HCT116 (cell line): ENCODE results near the gene SEPTIN3. TPM values are rescaled to one million over a fixed set of nuclear protein-coding genes. Genes with fewer than 3 reads are reported as not detected.

ENCODE experiments used
- ATAC-seq: fragments of 200-7000 bp; cut with Tn5 transposase; 2 replicates; pipeline ENCODE4 v1.9.1; 2020; ENCODE audit warnings: mild to moderate bottlenecking, moderate library complexity
- BruUV-seq: library from RNA; stranded (reverse); fragments of 400-500 nt; replicated peaks from 2 replicates; lab custom pipeline; 2021; lab: Mats Ljungman, UMichigan
- CTCF ChIA-PET: fragments of 300-600 bp; sonication (Branson Sonifier 250); formaldehyde crosslinking; loops from one replicate; lab custom pipeline; 2021; ENCODE audit warnings: antibody characterized with exemption; lab: Charles Lee
- POLR2A ChIA-PET: fragments of 300-600, 350-600 bp; sonication (Branson Sonifier 250); formaldehyde crosslinking; loops from one replicate; lab custom pipeline; 2021; ENCODE audit warnings: antibody characterized with exemption; lab: Charles Lee
- RAD21 ChIA-PET, 2 experiments: fragments of 300-600 bp; sonication (Branson Sonifier 250); formaldehyde crosslinking; loops; one replicate each; lab custom pipeline; 2023; ENCODE audit warnings: low total read pairs in 2 of 2; ENCODE audit not compliant: uncharacterized antibody in 2 of 2, unreplicated experiment in 2 of 2, low non-redundant PET in 1 of 2; lab: Charles Lee
- DNase-seq: peaks from one replicate; pipeline ENCODE4 v3.0.0-alpha.2; 2010; ENCODE audit warnings: low read depth, low spot score
- H2AFZ ChIP-seq: fragments of 200-600 bp; shearing (Covaris generic), sonication (generic); 2 replicates; pipeline ENCODE4 v1.6.1; 2017; ENCODE audit warnings: low read depth, mixed run types, mixed read lengths, antibody characterized with exemption, low read length; ENCODE audit not compliant: poor library complexity, severe bottlenecking
- H3K27ac ChIP-seq: 2 replicates; pipeline ENCODE4 v1.5.1; 2012; ENCODE audit warnings: low read depth, low read length
- H3K27me3 ChIP-seq: fragments of 200-600 bp; sonication (generic); 2 replicates; pipeline ENCODE4 v1.6.1; 2016; ENCODE audit warnings: mixed run types, low read length, mixed read lengths; ENCODE audit not compliant: insufficient read depth
- H3K36me3 ChIP-seq, 2 experiments: fragments of 200-500 bp in 1 of 2; fragments of 200-600 bp in 1 of 2; sonication (Bioruptor generic) in 1 of 2; sonication (generic) in 1 of 2; 2 replicates each; pipeline versions ENCODE4 v1.5.1 to v1.6.1; 2014 to 2016; ENCODE audit warnings: low read length in 2 of 2, inconsistent platforms in 1 of 2, mixed read lengths in 1 of 2, mixed run types in 1 of 2; ENCODE audit not compliant: insufficient read depth in 2 of 2, control insufficient read depth in 1 of 2
- H3K4me1 ChIP-seq, 2 experiments: fragments of 200-600 bp in 1 of 2; sonication (generic) in 1 of 2; 2 replicates each; pipeline versions ENCODE4 v1.5.1 to v1.6.1; 2012 to 2017; ENCODE audit warnings: low read length in 2 of 2, inconsistent platforms in 1 of 2, mild to moderate bottlenecking in 1 of 2, mixed read lengths in 1 of 2, mixed run types in 1 of 2, moderate library complexity in 1 of 2; ENCODE audit not compliant: insufficient read depth in 2 of 2, control insufficient read depth in 1 of 2
- H3K4me2 ChIP-seq: fragments of 200-600 bp; sonication (generic); 2 replicates; pipeline ENCODE4 v1.6.1; 2017; ENCODE audit warnings: mixed run types, low read length, mixed read lengths
- H3K4me3 ChIP-seq, 2 experiments: fragments of 200-600 bp in 1 of 2; sonication (generic) in 1 of 2; replicated peaks in 1 of 2; 2 replicates each; pipeline ENCODE4 v1.5.1; 2011 to 2016; ENCODE audit warnings: low read length in 2 of 2, control low read depth in 1 of 2, low read depth in 1 of 2, mild to moderate bottlenecking in 1 of 2, mixed read lengths in 1 of 2, mixed run types in 1 of 2
- H3K79me2 ChIP-seq: fragments of 200-600 bp; sonication (generic); 2 replicates; pipeline ENCODE4 v1.6.1; 2017; ENCODE audit warnings: mild to moderate bottlenecking, mixed run types, low read length, moderate library complexity, mixed read lengths; ENCODE audit not compliant: insufficient read depth
- H3K9ac ChIP-seq: fragments of 200-600 bp; sonication (generic); 2 replicates; pipeline ENCODE4 v1.6.1; 2016; ENCODE audit warnings: low read length, mixed read lengths
- H3K9me2 ChIP-seq: fragments of 200-600 bp; sonication (generic), shearing (Covaris generic); 2 replicates; pipeline ENCODE4 v1.6.1; 2017; ENCODE audit warnings: mixed run types, mild to moderate bottlenecking, moderate library complexity; ENCODE audit not compliant: insufficient read depth
- H3K9me3 ChIP-seq, 2 experiments: fragments of 200-500 bp in 1 of 2; fragments of 200-600 bp in 1 of 2; sonication (Bioruptor generic) in 1 of 2; sonication (generic) in 1 of 2; 2 replicates each; pipeline ENCODE4 v1.6.1; 2014 to 2017; ENCODE audit warnings: low read length in 2 of 2, mixed read lengths in 2 of 2, inconsistent platforms in 1 of 2, low read depth in 1 of 2, mild to moderate bottlenecking in 1 of 2, mixed run types in 1 of 2, moderate library complexity in 1 of 2; ENCODE audit not compliant: control insufficient read depth in 1 of 2, insufficient read depth in 1 of 2
- H4K20me1 ChIP-seq: fragments of 200-600 bp; sonication (generic), shearing (Covaris generic); 2 replicates; pipeline ENCODE4 v1.6.1; 2017; ENCODE audit warnings: mixed run types, mild to moderate bottlenecking, moderate library complexity; ENCODE audit not compliant: insufficient read depth
- CBX3 ChIP-seq: IDR thresholded peaks from 2 replicates; pipeline ENCODE4 v1.6.1; 2012; ENCODE audit warnings: low read depth
- CEBPB ChIP-seq: IDR thresholded peaks from 2 replicates; pipeline ENCODE4 v1.6.1; 2012; ENCODE audit warnings: low read depth
- EGR1 ChIP-seq: IDR thresholded peaks from 2 replicates; pipeline ENCODE4 v1.6.1; 2012; ENCODE audit warnings: low read depth
- ELF1 ChIP-seq: IDR thresholded peaks from 2 replicates; pipeline ENCODE4 v1.6.1; 2012; ENCODE audit warnings: low read depth, borderline replicate concordance
- EZH2 ChIP-seq: fragments of 200-600 bp; sonication (generic); IDR thresholded peaks from 2 replicates; pipeline ENCODE4 v1.6.1; 2017; ENCODE audit warnings: antibody characterized with exemption, mixed run types
- EZH2phosphoT487 ChIP-seq: fragments of 200-600 bp; IDR thresholded peaks from 2 replicates; pipeline ENCODE4 v1.6.1; 2018; ENCODE audit warnings: antibody characterized with exemption, borderline replicate concordance
- FOSL1 ChIP-seq: IDR thresholded peaks from 2 replicates; pipeline ENCODE4 v1.6.1; 2012; ENCODE audit warnings: low read depth
- JUND ChIP-seq: IDR thresholded peaks from 2 replicates; pipeline ENCODE4 v1.6.1; 2012
- POLR2A ChIP-seq: IDR thresholded peaks from 2 replicates; pipeline ENCODE4 v1.7.0; 2011; ENCODE audit warnings: borderline replicate concordance; ENCODE audit not compliant: insufficient read depth, insufficient read length; ENCODE audit errors: extremely low read depth
- POLR2AphosphoS5 ChIP-seq: IDR thresholded peaks from 2 replicates; pipeline ENCODE4 v1.6.1; 2011; ENCODE audit warnings: mild to moderate bottlenecking, low read depth, low read length, moderate library complexity
- RAD21 ChIP-seq: IDR thresholded peaks from 2 replicates; pipeline ENCODE4 v1.6.1; 2012; ENCODE audit warnings: low read depth, mild to moderate bottlenecking
- SIN3A ChIP-seq: IDR thresholded peaks from 2 replicates; pipeline ENCODE4 v1.6.1; 2012; ENCODE audit warnings: low read depth
- SP1 ChIP-seq: IDR thresholded peaks from 2 replicates; pipeline ENCODE4 v1.6.1; 2012; ENCODE audit warnings: low read depth
- SRF ChIP-seq: IDR thresholded peaks from 2 replicates; pipeline ENCODE4 v1.6.1; 2012; ENCODE audit warnings: low read depth
- TCF7L2 ChIP-seq: IDR thresholded peaks from 2 replicates; pipeline ENCODE4 v1.7.0; 2011; ENCODE audit warnings: borderline replicate concordance, inconsistent platforms; ENCODE audit not compliant: insufficient read depth, insufficient read length; ENCODE audit errors: extremely low read depth
- YY1 ChIP-seq: IDR thresholded peaks from 2 replicates; pipeline ENCODE4 v1.6.1; 2011; ENCODE audit warnings: low read length, low read depth, moderate library complexity, mild to moderate bottlenecking; ENCODE audit not compliant: insufficient replicate concordance; ENCODE audit errors: extremely low read depth
- ZFX ChIP-seq: fragments of 450-650 bp; IDR thresholded peaks from 2 replicates; pipeline ENCODE4 v1.6.1; 2017
- intact Hi-C: fragments of 100-400 bp; cut with micrococcal nuclease; formaldehyde crosslinking; loops from 2 replicates; pipeline ENCODE4 v1.10.0; 2022
- total RNA-seq: library from RNA; stranded (reverse); gene quantifications from one replicate; pipeline ENCODE4 v1.2.1, GENCODE V29; 2021; ENCODE audit not compliant: unreplicated experiment
- TF ChIP-seq, protein P1 (sequence below): IDR thresholded peaks from 2 replicates; pipeline ENCODE4 v1.6.1; 2012
- TF ChIP-seq, protein P2 (sequence below): IDR thresholded peaks from 2 replicates; pipeline ENCODE4 v1.6.1; 2012; ENCODE audit warnings: low read depth
- TF ChIP-seq, protein P3 (sequence below): IDR thresholded peaks from 2 replicates; pipeline ENCODE4 v1.6.1; 2012
- TF ChIP-seq, protein P4 (sequence below): IDR thresholded peaks from 2 replicates; pipeline ENCODE4 v1.6.1; 2011; ENCODE audit warnings: mild to moderate bottlenecking, low read length, moderate library complexity; ENCODE audit not compliant: insufficient replicate concordance; ENCODE audit errors: extremely low read depth

The SEPTIN3 gene
- total RNA-seq, 1 experiment from 2014 or later: 9.3 TPM

DNA sequence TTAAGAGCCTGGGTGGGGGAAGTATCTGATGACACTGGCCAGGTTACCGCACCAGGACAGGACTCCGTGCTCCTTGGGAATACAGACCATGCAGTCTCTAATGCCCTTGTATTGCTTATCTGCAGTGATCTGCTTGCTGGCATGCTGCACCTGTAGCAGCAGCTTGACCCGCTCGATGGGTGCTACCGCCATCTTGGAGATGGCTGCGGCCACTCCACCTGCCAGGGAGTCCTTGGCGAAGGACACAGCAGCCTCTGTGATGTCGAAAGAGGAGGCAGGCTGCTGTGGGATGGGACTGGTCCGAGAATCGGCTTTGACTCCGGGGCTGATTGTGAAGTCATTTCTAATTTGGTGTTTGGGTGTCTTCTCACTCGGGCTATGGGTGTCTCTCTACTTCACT is 32.5 kb downstream of the SEPTIN3 start (continued):
- TF ChIP-seq SRF (no peak), RAD21 (no peak), SP1 (no peak), EZH2phosphoT487 (no peak), TCF7L2 (no peak)
- TF ChIP-seq, protein P1, sequence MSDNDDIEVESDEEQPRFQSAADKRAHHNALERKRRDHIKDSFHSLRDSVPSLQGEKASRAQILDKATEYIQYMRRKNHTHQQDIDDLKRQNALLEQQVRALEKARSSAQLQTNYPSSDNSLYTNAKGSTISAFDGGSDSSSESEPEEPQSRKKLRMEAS: no peak

DNA sequence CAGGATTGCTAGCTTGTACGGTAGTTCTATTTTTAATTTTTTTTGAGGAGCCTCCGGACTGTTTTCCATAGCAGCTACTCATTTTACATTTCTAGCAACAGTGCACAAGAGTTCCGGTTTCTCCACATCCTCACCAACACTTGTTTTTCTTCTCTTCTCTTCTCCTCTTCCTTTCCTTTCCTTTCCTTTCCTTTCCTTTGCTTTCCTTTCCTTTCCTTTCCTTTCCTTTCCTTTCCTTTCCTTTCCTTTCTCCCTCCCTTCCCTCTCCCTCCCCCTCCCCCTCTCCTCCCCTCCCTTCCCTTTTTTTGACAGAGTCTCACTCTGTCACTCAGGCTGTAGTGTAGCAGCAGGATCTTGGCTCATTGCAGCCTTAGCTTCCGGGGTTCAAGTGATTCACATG is 38.7 kb downstream of the SEPTIN3 start:
- H3K79me2 ChIP-seq: no peaks in the 10 kb centered on the region
- H4K20me1 ChIP-seq: no peaks in the 10 kb centered on the region
- DNase-seq (no peak), ATAC-seq (no peak)
- H3K27ac ChIP-seq: no peak overlapping the region
- H3K4me1 ChIP-seq: no peaks in the 10 kb centered on the region
- H3K36me3 ChIP-seq: no peaks in the 10 kb centered on the region
- no peak overlapping the region for H3K4me3 ChIP-seq
- no peaks in the 10 kb centered on the region for H3K27me3 ChIP-seq
- intact Hi-C loops: no loop called here
- no peak for TF ChIP-seq EZH2
- no peak for TF ChIP-seq SIN3A
- TF ChIP-seq, protein P2, sequence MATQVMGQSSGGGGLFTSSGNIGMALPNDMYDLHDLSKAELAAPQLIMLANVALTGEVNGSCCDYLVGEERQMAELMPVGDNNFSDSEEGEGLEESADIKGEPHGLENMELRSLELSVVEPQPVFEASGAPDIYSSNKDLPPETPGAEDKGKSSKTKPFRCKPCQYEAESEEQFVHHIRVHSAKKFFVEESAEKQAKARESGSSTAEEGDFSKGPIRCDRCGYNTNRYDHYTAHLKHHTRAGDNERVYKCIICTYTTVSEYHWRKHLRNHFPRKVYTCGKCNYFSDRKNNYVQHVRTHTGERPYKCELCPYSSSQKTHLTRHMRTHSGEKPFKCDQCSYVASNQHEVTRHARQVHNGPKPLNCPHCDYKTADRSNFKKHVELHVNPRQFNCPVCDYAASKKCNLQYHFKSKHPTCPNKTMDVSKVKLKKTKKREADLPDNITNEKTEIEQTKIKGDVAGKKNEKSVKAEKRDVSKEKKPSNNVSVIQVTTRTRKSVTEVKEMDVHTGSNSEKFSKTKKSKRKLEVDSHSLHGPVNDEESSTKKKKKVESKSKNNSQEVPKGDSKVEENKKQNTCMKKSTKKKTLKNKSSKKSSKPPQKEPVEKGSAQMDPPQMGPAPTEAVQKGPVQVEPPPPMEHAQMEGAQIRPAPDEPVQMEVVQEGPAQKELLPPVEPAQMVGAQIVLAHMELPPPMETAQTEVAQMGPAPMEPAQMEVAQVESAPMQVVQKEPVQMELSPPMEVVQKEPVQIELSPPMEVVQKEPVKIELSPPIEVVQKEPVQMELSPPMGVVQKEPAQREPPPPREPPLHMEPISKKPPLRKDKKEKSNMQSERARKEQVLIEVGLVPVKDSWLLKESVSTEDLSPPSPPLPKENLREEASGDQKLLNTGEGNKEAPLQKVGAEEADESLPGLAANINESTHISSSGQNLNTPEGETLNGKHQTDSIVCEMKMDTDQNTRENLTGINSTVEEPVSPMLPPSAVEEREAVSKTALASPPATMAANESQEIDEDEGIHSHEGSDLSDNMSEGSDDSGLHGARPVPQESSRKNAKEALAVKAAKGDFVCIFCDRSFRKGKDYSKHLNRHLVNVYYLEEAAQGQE: no peak
- TF ChIP-seq ZFX: no peak
- no peak for TF ChIP-seq TCF7L2
- TF ChIP-seq SRF: no peak
- TF ChIP-seq CBX3: no peak
- TF ChIP-seq CEBPB: no peak
- no peak for TF ChIP-seq ELF1
- no peak for TF ChIP-seq POLR2AphosphoS5
- TF ChIP-seq EGR1: no peak
- no peak for TF ChIP-seq JUND
- TF ChIP-seq SP1: no peak
- no peak for TF ChIP-seq YY1
- TF ChIP-seq, protein P3, sequence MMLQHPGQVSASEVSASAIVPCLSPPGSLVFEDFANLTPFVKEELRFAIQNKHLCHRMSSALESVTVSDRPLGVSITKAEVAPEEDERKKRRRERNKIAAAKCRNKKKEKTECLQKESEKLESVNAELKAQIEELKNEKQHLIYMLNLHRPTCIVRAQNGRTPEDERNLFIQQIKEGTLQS: no peak
- no peak for TF ChIP-seq POLR2A
- TF ChIP-seq FOSL1: no peak
- TF ChIP-seq, protein P4, sequence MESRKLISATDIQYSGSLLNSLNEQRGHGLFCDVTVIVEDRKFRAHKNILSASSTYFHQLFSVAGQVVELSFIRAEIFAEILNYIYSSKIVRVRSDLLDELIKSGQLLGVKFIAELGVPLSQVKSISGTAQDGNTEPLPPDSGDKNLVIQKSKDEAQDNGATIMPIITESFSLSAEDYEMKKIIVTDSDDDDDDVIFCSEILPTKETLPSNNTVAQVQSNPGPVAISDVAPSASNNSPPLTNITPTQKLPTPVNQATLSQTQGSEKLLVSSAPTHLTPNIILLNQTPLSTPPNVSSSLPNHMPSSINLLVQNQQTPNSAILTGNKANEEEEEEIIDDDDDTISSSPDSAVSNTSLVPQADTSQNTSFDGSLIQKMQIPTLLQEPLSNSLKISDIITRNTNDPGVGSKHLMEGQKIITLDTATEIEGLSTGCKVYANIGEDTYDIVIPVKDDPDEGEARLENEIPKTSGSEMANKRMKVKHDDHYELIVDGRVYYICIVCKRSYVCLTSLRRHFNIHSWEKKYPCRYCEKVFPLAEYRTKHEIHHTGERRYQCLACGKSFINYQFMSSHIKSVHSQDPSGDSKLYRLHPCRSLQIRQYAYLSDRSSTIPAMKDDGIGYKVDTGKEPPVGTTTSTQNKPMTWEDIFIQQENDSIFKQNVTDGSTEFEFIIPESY: no peak
- RAD21 ChIA-PET: no interaction called here
- no peak overlapping the region for H3K9ac ChIP-seq
- H3K9me3 ChIP-seq: peaks cover 0 to 12% of the 10 kb centered on the region in 2 experiments; a peak in 2 of 4 replicates
- no peak overlapping the region for H2AFZ ChIP-seq
- CTCF ChIA-PET: no interaction called here
- BruUV-seq: no TSS peak
- POLR2A ChIA-PET: no interaction called here
- no peaks in the 10 kb centered on the region for H3K9me2 ChIP-seq
- no peak overlapping the region for H3K4me2 ChIP-seq
